ENCODE data around the gene HRH1.

- no peak for TF ChIP-seq CTCF (IDR thresholded peaks at IDR 0.05)
- TF ChIP-seq ZFX (IDR thresholded peaks at IDR 0.05; ENCODE audit: borderline replicate concordance): no peak
Observed at GRCh38 chr3:11134794-11135193, 19.5 kb upstream of the HRH1 start.
